ENCODE data around the gene SLC2A9. TPM values are rescaled to one million over a fixed set of nuclear protein-coding genes. Genes with fewer than 3 reads are reported as not detected.

The SLC2A9 gene
- total and polyA plus RNA-seq, 2 of the 8 experiments (the other 6 are each of a cell fraction or from before 2014, with no cell fraction given) = 0.20 to 0.26 TPM

- H3K4me2 ChIP-seq (ENCODE audit: insufficient read depth in 1 of 2, low read depth in 2 of 2, low read length in 2 of 2) = no peak overlapping the region
- H3K4ac ChIP-seq (replicated peaks; ENCODE audit: insufficient read length, low read depth, low read length) = no peak overlapping the region
- H3K79me2 ChIP-seq (ENCODE audit: control insufficient read depth in 1 of 2, insufficient read depth in 2 of 2, low read length in 2 of 2) = no peaks in the 10 kb centered on the region
- H3K23ac ChIP-seq (ENCODE audit: insufficient read length) = no peak overlapping the region
- no peak overlapping the region for H3K9ac ChIP-seq (replicated peaks in 1 of 4; ENCODE audit: extremely low read depth in 1 of 4, low read depth in 3 of 4, low read length in 3 of 4)
- H2BK120ac ChIP-seq (replicated peaks; ENCODE audit: low read depth, low read length) = no peak overlapping the region
- H4K8ac ChIP-seq (ENCODE audit: extremely low read depth, insufficient read depth, low read length) = no peak overlapping the region
- H3K36me3 ChIP-seq (ENCODE audit: control insufficient read depth in 2 of 4, insufficient read depth in 4 of 4, low read length in 3 of 4) = no peaks in the 10 kb centered on the region
- FAIRE-seq (no peak), DNase-seq (ENCODE audit: low read depth in 1 of 2, low spot score in 2 of 2) (no peak)
- WGBS, 2 experiments (ENCODE audit: extremely low coverage in 1 of 2, insufficient coverage in 1 of 2, insufficient read length in 1 of 2, insufficient replicate concordance in 2 of 2, low coverage in 1 of 2, low lambda C conversion rate in 2 of 2, missing lambda C conversion rate in 1 of 2) = 91% methylated on average over 18 of the region's 18 CpGs; no CpG with 5 or more reads in 1 of the 2 experiments
- H3K23me2 ChIP-seq (ENCODE audit: low read depth, low read length) = no peaks in the 10 kb centered on the region
- H2BK20ac ChIP-seq (ENCODE audit: low read length) = no peak overlapping the region
- no peak overlapping the region for H2BK12ac ChIP-seq (ENCODE audit: low read depth, low read length)
- H3K18ac ChIP-seq (ENCODE audit: extremely low read depth, low read length) = no peak overlapping the region
- no peak overlapping the region for H3K14ac ChIP-seq (ENCODE audit: insufficient read length)
- H3K4me3 ChIP-seq (ENCODE audit: extremely low read depth in 1 of 4, insufficient read depth in 2 of 4, low read depth in 3 of 4, low read length in 4 of 4) = no peak overlapping the region
- H2AFZ ChIP-seq (ENCODE audit: low read length) = no peak overlapping the region
- no peak overlapping the region for H3K56ac ChIP-seq (replicated peaks; ENCODE audit: insufficient read length, low read depth, low read length)
- H2BK15ac ChIP-seq (ENCODE audit: low read length) = no peak overlapping the region
- H2AK5ac ChIP-seq (ENCODE audit: low read depth, low read length) = no peak overlapping the region
- no peak overlapping the region for H2BK5ac ChIP-seq (ENCODE audit: low read depth, low read length)
- H4K20me1 ChIP-seq (replicated peaks in 1 of 2; ENCODE audit: control insufficient read depth in 1 of 2, insufficient read depth in 2 of 2, low read length in 2 of 2) = no peaks in the 10 kb centered on the region
- no peak overlapping the region for H4K91ac ChIP-seq (replicated peaks; ENCODE audit: insufficient read length, low read length)
- H3K79me1 ChIP-seq (ENCODE audit: low read depth, low read length) = no peaks in the 10 kb centered on the region
- no peaks in the 10 kb centered on the region for H3K9me3 ChIP-seq (ENCODE audit: insufficient read depth in 2 of 2, low read depth in 1 of 2, low read length in 1 of 2)
- no peak overlapping the region for H3K27ac ChIP-seq (ENCODE audit: low read depth, low read length)
- H3K4me1 ChIP-seq (replicated peaks in 1 of 4; ENCODE audit: control insufficient read depth in 3 of 4, insufficient read depth in 4 of 4, low read length in 3 of 4) = peaks cover 0 to 2% (median 0%) of the 10 kb centered on the region in 4 experiments; a peak in 1 of 7 replicates
- POLR2A ChIA-PET (ENCODE audit: partially characterized antibody) = interaction anchor here (1.0 to 1.3 kb wide), 2 partner anchors 78 to 81 kb away, joined by 3 read pairs; no protein-coding TSS in a partner anchor
- H4K5ac ChIP-seq (ENCODE audit: insufficient read length, low read depth, low read length) = no peak overlapping the region
- CTCF ChIA-PET (ENCODE audit: partially characterized antibody) = interaction anchor here (1.2 to 6.4 kb wide), 6 partner anchors 10 to 330 kb away, joined by 3 to 29 read pairs (median 6); no protein-coding TSS in a partner anchor
- no peaks in the 10 kb centered on the region; a peak in 1 of 7 replicates for H3K27me3 ChIP-seq (replicated peaks in 1 of 4; ENCODE audit: control insufficient read depth in 3 of 4, extremely low read depth in 1 of 4, insufficient read depth in 3 of 4, low read length in 3 of 4)
- TF ChIP-seq NRF1 (IDR thresholded peaks at IDR 0.05; ENCODE audit: low read depth, low read length) = no peak
These were observed 12.0 kb upstream of the SLC2A9 start for GRCh38 chr4:10033191-10033881.
